HL-60/S4 treated with retinoic acid at 250 ng/mL for 4 days and 3 days (cell line): ENCODE data around the gene PIR.

ENCODE experiments used
- in situ Hi-C: fragments of 300-500 bp; cut with MboI; formaldehyde crosslinking; loops from 2 replicates; pipeline ENCODE4 v1.7.0; 2022; ENCODE audit warnings: low sequenced_read_pairs

Gene PIR

DNA sequence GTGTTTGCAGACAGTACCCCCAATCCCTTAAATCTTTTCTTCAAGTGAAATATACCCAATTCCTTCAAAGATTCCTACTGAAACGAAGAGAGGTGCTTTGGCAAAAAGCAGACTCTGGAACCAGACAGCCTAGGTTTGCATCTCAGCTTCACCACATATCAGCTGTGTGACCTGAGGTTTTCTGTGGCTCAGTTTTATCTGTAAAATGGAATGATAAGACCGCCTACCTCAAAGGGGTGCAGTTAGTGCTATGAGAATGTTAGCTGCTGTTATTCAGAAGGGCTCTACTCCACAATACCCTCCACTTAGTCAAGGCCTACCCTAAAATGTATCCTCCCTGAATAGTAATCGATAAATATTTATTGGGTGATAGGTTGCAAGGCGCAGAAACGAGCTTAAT, 664 bp downstream of the PIR start:
- in situ Hi-C loops = no loop called here

GRCh38 chrX:15483891-15484290, 9.2 kb downstream of the PIR start:
- in situ Hi-C loops = no loop called here

- in situ Hi-C loops = no loop called here
Observed at GRCh38 chrX:15475486-15475885, 17.6 kb downstream of the PIR start.

DNA sequence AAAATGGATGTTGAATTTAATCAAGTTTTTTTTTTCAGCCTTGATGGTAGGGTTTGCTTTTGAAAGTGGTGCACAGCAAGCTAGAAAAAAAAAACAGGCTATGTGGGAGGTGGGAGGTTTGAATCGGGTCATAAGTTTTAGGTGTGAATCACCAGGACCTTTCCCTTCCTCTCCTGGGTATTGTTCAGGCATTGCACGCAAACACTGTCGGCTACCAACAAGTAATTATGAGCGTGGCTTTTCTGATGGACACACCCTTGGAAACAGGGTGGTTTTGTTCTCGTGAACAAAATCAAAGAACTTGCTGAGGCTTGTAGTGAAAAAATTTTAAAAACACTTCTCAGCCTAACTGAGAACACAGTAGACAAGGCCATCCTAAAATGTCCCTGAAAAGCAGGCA, 18.1 kb downstream of the PIR start:
- in situ Hi-C loops = no loop called here

- in situ Hi-C loops = loop anchor here (25.0 kb wide), 1 partner anchor 112 kb away; no protein-coding TSS in a partner anchor
Observed at GRCh38 chrX:15474028-15474427, 19.1 kb downstream of the PIR start.

- in situ Hi-C loops = loop anchor here (25.0 kb wide), 1 partner anchor 110 kb away; no protein-coding TSS in a partner anchor
Observed at GRCh38 chrX:15472531-15472930, 20.6 kb downstream of the PIR start.

DNA sequence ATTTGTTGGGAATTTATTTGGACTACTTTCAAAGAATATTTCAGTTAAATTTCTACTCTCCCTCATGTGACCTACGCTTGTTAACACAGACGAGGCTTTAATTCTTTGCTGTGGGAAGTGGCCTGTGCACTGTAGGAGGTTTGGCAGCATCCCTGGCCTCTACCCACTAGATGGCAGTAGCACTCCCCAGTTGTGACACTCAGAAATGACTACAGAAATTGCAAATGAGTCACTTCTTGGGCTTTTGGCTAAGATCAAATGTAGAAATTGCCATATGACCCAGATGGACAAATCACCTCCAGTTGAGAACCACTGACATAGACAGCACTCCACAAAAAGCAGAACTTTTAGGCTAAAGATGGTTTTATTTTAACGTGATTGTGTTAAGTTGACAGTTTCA, 22.1 kb downstream of the PIR start:
- in situ Hi-C loops = loop anchor here (25.0 kb wide), 1 partner anchor 109 kb away; no protein-coding TSS in a partner anchor

- in situ Hi-C loops = loop anchor here (25.0 kb wide), 1 partner anchor 107 kb away; no protein-coding TSS in a partner anchor
Observed at GRCh38 chrX:15469613-15470012, 23.5 kb downstream of the PIR start.

DNA sequence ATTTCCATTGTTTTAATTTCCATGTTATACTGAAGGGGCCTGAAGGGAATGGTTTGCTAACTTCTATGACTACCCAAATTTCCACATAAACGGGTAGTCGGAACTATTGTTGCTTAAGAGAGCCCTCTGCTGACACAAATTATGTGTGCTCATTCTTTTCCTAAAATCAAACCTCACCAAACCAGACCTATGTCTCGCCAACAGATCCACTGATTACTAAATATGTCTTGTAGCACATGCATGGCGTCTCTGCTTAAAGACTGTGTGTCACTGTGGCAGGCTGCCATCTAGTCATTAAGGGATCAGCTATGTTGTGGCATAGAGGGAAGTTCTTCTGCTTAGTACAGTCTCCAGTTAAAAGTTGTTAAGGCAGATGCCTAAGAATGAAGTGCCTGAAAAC, 25.1 kb downstream of the PIR start:
- in situ Hi-C loops = loop anchor here (25.0 kb wide), 1 partner anchor 106 kb away; no protein-coding TSS in a partner anchor

- in situ Hi-C loops = loop anchor here (25.0 kb wide), 1 partner anchor 104 kb away; no protein-coding TSS in a partner anchor
Observed at GRCh38 chrX:15465896-15466651, 27.1 kb downstream of the PIR start.

DNA sequence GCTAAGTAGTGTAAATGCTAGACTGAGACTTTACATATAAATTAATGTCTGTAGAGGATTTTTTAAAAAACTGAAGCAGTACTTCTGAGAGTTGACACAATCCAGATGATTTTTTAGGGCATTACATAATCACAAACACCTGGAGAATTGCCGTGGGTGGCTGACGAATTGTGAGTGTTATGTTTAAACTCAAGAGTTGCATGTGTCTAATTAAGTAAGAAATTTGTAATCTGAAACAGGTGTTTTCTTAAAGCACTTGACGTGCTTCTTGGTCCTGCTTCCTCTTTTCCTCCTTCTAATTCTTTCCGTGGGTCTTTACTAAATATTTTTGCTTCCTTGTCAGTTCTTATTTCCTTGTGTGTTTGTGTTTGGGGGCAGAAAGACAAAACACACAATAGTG, 27.8 kb downstream of the PIR start:
- in situ Hi-C loops = loop anchor here (25.0 kb wide), 1 partner anchor 103 kb away; no protein-coding TSS in a partner anchor

DNA sequence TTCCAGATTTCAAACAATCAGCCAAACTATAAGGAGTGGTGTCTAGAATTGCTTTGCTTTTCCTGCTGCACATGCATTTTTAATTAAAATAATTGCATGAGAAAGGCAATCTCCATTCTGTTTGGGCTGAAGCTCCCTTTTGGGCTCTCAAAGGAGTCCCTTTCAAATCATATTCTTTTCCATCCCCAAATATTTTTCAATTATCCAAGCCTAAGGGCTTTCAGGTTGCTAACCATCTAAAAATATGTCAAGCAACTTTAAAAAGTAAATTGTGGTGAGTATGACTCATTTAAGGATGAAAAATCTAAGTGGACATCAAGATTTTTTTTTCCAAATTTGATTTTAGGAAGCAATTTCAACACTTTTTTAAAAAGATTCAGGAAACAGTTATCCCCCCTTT, 28.4 kb downstream of the PIR start:
- in situ Hi-C loops = loop anchor here (25.0 kb wide), 1 partner anchor 102 kb away; no protein-coding TSS in a partner anchor

- in situ Hi-C loops = loop anchor here (25.0 kb wide), 1 partner anchor 90 kb away; no protein-coding TSS in a partner anchor
Observed at GRCh38 chrX:15451913-15452312, 41.2 kb downstream of the PIR start.

DNA sequence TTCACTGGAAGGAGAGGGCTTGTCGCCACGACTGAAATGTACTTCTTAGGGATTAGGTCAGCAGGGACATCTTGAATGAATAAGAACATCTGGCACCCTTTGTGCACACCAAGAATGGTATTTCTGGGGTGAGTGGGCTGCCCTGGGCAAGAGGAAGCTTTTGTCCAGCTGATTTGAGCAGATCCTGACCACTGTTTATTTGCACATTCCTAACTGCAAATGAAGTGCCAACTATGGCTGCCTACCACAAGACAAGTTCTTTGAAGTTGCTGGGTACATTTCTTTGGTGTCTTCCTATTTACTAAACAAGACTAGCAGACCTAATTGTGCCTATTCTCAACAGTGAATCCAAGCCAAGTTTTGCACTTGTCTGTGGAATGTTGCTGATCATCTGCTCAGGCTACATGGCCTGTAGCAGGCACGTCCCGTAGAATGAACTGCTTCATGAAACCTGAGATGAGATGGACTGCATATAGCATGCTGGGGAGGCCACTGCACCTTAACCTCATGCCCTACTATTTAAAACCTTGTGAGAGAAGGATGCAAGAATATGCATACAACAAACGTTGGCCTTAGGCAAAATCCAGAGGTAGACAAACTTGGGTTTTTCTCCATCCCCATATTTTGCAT, 45.0 kb downstream of the PIR start:
- in situ Hi-C loops = no loop called here

- in situ Hi-C loops = no loop called here
Observed at GRCh38 chrX:15441464-15441863, 51.7 kb downstream of the PIR start.

- in situ Hi-C loops = no loop called here
Observed at GRCh38 chrX:15438332-15438731, 54.8 kb downstream of the PIR start.

- in situ Hi-C loops = no loop called here
Observed at GRCh38 chrX:15437724-15438123, 55.4 kb downstream of the PIR start.

- in situ Hi-C loops = no loop called here
Observed at GRCh38 chrX:15435836-15436619, 57.1 kb downstream of the PIR start.

DNA sequence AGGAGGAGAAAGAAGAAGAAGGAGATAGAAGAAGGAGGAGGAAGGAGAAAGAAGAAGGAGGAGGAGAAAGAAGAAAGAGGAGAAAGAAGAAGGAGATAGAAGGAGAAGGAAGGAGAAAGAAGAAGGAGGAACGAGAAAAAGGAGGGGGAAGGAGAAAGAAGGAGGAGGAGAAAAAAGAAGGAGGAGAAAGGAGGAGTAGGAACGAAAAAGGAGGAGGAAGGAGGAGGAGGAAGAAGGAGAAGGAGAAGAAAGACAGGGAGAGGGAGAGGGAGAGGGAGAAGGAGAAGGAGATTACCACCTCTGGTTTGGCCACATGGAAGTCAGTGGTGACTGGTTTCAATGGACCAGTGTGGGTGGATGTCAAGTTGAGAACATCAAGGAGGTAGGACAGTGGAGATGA, 58.9 kb downstream of the PIR start:
- in situ Hi-C loops = no loop called here

GRCh38 chrX:15430584-15430983, 62.5 kb downstream of the PIR start:
- in situ Hi-C loops = no loop called here

- in situ Hi-C loops = no loop called here
Observed at GRCh38 chrX:15430076-15430475, 63.1 kb downstream of the PIR start.
